CD4-positive, alpha-beta T cell treated with Interferon alpha-2 for 1 hour (primary cell): ENCODE measurements around the gene PLA2G7.
"Not testable (repeated sequence)": the region's sequence is repeated elsewhere in the genome, so short reads cannot be mapped to it uniquely, and the experiment has no call there.

ENCODE experiments used
- DNase-seq, 2 donors: peaks; one replicate each; pipeline ENCODE4 v3.0.0-alpha.2; 2020 to 2022

Gene PLA2G7

DNA sequence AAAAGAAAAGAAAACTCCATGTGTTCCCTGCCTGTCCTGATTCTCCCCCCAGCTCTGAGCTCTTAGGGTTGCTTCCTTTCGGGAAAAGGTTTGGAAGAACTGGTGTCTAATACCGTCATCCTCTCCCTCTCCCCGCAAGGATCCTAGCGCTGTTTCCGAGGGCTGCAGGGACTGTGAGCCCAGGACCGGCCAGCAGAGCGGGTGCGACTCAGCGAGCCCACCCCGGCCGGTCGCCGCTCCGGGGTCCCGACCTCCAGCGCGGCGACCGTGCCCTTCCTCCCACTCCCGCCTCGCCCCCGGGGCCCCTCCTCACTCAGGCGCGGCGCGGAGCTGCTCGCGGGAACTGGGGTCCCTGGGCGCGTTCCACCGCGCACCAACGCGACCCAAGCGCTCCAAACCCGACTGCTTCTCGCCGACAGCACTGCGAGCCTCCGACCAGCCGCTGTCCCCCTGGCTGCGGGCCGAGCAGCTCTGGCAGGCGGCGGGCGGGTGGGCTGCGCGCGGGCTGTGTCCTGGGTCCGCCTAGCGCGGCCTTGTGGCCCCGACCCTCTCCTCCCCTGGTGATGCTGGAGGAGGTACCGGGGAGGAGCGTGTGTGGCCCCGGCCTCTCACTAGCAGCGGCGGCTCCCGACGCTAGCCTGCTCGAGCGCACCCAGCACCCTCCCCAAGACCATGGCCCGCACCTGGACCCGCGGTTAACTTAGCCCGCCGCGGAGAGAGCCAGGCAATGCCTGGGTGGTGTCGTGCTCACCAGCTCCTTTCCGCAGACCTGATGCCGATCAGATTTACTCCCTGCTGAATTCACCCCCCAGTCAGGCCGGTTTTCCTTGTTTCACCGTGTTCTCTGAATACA is at the start of gene PLA2G7:
Gene PLA2G7, minus strand, starts transcription at position 509 of the 853 bp plus-strand sequence. CDS start 12,484 bp downstream, outside the sequence.
- DNase-seq: peak in 1 of 2 donors; percentile 1

DNA sequence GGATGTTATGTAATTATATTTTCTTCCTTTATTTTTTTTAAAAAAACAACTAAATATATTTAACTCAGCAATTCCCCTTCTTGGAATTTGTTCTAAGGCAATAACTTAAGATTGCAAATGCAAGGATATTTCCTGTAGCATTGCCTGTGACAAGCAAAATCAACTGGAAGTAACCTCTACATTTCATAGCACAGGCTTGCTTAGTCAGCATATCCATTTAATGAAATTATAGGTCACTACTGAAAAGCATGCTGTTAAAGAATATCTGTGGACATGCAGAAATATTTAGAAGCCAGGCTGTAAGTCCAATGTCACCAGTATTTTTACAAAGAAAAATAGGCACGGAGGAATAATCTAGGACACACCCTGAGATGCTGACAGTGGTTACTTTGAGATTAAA is 49.4 kb upstream of the PLA2G7 start:
- DNase-seq: no peak

DNA sequence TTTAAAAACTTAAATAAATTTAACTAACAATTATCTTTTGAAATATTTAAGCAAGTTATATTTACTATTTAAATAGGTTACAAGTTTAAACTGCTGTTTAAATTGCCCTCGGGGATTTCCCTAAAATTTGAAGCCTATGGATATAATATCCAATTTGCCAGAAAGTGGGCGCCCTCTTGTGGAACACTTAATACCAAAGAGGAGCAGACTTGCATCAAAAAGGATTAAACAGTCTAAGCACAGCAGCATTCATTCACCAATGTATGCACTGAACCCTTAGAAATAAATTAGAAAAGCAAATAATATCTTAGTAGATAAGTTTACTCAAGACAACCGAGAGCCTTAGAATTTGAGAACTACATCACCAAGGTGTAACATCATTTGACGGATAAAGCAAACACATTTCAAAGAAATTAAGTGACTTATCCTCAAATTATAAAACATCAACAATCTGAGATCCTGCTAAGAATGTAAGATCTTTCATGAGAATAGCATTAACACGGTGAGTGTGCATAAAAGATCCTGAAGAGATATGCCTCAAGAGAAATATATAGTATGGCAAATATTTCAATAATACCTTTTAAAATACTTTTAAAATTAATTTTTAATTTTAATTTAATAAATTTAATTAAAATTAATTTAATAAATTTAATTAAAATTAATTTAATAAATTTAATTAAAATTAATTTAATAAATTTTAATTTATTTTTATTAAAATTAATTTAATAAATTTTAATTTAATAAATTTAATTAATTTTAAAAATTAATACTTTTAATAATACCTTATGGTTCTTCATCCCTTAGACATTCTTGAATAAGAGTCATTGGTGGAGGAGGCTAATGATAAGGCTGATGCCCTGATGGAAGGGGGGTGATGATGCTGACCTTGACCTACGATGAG is 46.6 kb upstream of the PLA2G7 start:
- peak; percentile 16 to 20 for DNase-seq

DNA sequence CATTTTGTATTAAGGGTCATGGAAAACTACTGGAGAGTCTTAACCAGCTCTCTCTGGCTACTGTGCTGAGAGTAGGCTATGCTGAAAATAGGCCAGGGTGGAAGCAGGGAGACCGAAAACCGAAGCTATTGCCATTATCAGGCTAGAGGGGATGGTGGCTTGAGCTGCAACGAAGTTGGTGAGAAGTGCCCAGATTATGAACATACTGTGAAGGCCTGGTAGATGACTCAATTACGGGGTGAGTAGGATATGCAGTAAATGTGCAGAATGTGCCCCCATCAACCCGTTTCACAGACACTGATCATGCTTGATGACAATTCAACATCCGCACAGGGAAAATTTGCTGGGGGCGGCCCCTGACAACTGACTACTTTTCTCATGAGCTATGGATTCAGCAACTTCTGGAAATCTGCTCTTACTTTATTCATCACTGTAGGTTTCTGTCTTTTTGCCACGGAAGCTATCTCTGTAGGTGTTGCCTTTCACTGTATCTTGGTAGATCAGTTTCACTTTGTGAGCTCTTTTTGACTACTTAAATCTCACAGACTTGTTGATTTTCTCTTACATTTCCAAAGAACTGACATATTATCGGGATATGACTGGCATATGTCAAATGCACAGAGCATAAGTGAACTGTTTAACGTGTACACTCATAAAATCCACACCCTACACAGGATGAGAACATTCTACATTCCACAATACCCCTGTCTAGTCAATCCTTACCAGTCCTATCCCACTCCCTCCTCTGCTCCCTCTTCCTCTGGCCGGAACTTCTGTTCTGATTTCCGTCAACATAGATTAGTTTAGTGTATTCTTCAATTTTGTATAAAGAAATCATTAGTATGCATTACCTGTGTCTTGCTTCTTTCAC is 42.5 kb upstream of the PLA2G7 start:
- no peak for DNase-seq

DNA sequence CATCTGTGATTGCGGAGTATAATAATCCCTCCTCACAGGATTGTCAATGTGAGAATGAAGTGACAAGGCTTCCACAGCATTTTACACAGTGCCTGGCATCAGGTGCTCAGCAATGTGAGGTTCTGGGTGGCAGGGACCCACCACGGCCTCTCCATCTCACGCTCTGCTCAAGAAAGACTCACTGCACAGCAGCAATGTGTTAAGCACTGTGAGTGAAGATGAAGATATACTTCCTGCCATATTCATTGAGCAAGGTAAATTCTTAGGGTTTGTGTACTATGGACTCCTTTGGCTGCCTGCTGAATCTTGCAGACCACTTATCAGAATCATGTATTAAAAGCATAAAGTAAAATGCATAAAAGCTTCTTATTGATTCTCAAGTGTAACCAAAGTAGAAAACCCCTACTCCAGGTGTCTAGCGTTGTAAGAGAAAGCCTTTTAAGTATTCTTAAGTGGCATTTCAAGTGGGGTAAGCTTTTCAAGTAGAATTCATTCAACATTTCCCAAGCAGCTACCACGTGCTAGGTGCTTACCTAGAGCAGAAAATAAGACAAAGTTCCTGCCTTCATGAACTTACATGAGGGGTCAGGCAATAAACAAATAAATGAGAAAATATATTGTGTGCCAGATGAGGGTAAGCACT is 41.0 kb upstream of the PLA2G7 start:
- no peak for DNase-seq

DNA sequence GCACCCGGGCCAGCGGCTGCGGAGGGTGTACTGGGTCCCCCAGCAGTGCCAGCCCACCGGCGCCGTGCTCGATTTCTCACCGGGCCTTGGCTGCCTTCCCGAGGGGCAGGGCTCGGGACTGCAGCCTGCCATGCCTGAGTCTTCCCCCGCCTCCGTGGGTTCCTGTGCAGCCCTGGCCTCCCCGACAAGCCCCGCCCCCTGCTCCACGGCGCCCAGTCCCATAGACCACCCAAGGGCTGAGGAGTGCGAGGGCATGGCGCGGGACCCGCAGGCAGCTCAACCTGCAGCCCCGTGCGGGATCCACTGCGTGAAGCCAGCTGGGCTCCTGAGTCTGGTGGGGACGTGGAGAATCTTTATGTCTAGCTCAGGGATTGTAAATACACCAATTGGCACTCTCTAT is 39.6 kb upstream of the PLA2G7 start:
- not testable (repeated sequence) for DNase-seq

DNA sequence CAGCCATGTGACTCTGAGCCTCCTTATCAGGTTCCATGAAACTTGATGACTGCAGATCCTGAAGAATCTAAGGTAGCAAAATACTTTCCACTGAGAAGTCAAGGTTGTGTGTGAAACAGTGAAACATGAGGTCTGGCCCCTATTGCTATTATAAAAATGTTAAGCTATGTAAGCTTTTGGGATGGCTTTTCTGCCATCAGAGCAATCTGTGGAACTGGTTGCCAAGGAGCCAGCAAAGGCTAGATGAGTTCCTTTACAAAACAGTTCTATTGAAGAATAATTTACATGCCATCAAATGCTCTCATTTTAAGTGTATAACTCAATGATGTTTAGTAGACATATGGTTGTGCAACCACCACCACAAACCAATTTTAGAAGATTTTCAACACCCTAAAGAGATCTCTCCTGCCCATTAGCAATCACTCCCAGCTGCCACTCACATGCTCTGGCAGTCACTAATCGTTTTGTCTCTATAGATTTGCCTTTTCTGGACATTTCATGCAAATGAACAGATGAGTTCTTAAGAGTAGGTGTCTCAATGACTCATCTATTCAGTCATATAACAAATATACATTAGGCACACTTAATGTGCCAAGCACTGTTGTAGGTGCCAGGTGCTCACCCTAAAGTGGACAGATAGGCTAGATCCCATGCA is 38.2 kb upstream of the PLA2G7 start:
- no peak for DNase-seq

DNA sequence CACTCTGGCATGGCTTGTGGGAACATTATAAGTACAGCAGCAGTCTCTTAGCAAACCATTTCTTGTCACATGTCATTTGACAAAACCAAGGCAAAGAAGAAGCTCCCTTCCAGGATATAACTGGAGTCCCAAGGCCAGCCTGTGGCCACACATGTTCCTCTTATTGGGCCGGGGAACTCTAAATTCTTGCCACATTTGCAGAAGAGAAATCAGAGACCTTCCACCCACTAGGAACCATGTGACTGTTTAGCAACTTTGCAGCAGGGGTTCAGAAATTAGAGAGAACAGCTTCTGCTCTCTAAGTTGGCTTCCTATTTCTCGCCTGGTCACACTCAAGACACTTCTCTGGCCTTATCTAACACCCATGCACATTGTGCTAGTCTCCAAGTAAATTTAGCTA is 37.6 kb upstream of the PLA2G7 start:
- peak; percentile 25 to 61 for DNase-seq

DNA sequence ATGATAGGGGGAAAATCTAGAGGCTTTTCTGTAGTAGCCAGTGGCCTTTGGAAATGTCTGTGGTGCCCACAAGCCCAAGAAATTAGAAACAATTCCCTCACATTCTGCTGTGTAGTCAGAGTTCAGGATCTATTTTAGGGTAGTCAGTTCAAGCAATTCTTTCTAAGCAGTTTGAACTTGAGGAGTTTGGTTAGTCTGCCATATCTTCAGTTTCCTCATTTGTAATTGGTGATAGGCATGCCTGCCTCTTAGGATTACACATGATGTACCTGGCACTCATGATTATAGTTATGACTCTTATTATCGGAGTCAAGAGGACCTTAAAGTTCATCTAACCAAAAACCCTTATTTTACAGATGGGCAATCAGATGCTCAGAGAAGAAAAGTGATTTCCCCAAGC is 36.8 kb upstream of the PLA2G7 start:
- DNase-seq: no peak

DNA sequence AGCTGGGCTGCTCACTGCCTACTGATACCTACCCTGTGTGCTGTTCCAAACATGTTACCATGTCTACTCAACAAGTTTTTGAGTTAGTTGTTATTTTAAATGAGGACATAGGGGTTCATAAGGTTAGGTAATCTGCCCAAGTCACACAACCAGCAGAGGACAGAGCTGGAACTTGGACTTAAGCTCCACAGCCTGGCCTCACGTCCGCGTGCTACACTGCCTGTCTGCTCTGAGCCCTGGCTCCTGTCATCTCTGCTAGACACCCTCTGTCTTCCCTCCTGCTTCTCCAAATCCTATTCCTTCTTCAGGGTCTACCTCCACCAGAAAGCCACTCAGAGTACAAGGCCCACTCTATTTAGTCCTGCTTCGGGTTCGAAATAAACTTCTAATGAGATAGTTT is 29.8 kb upstream of the PLA2G7 start:
- no peak for DNase-seq

DNA sequence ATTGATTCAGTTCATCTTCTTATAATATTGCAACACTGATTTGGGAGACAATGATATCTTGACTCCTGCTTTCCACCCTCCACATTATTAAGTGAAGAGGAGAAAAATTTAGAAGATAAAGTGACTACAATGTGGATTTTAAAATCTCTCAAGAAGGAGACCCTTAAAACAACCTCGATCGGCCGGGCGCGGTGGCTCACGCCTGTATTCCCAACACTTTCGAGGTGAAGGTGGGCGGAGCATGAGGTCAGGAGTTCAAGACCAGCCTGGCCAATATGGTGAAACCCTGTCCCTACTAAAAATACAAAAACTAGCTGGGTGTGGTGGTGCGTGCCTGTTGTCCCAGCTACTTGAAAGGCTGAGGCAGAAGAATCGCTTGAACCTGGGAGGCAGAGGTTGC is 29.1 kb upstream of the PLA2G7 start:
- DNase-seq: not testable (repeated sequence)

DNA sequence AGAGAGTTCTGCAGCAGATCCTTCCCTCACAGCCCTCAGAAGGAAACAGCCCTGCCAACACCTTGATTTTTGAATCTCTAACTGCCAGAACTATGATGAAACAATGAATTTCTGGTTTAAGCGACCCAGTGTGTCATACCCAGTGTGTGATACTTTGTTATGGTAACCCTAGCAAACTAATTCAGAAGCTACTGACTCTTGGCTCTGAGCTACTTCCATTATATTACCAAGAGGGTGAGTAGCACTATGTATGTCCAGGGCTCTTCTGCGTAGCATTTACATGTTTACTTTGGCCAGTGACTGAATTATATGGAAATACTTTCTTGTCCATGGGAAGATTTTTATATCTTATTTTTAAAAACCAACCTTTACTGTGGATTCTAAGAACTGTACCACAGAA is 28.3 kb upstream of the PLA2G7 start:
- no peak for DNase-seq

DNA sequence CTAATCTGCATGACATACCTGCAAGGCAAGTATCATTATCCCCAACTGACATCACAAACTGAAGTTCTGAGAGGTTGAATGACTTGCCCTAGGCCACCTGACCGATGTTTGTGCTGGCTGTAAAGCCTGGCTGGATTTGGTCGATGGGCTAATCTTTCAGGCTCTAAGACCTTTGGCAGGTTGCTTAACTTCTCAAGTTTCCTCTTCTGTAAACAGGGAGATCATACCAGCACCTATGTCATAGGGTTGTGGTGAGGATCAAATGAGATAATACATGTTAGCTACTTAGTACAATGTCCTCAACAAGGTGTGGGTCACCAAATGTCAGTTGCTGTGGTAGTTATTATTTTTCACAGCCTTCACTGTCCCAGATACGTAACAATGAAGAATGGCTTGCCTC is 25.8 kb upstream of the PLA2G7 start:
- DNase-seq: no peak

DNA sequence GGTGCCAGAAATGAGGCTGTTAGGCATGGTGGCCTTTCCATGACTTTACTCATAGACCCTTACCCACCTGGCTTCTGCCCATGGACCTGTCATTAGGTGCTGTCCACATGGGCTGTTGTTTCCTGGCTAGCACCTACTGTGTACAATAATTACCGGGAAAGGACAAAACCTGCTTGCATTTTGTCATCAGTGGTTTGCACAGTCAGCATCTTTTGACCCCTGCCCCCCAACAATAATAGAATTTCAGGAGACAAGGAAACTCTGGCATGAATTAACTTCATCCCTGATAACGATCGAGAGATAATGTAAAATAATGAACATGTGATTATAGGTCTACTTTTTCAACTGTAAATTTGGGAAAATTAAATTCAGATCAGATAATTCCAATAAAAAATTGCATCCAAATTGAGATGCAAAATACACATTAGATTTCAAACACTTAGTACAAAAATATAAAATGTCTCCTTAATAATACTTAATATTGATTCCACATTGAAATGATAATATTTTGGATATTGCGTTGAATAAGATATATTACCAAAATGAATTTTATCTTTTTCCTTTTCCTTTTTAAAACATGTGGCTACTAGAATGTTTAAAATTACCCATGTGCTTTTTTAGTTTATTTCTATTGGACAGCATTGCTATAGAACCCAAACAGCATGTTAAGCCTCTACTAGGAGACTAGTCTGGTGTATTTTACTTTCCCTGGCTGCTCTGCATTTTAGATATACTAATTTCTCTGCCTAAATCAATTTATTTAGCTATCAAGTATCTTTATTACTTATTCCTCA is 24.0 kb upstream of the PLA2G7 start:
- DNase-seq: no peak

DNA sequence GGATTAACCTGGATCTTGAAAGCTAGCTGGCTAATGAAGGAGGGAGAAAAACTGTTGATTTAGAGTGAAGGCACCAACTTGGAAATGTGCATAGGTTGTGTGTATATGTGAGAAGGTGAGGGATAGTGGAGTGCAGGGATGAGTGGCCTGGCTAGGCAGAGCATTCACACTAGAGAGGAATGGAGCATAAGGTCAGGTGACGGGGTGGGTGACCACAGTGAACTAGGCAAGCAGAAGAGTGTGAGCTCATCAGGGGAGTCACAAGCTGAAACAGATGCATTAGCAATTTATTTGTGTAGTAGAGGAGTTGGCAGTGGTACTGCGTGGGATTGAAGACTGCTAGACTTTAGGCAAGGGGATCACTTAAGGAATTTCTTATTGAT is 22.0 kb upstream of the PLA2G7 start:
- DNase-seq: no peak

DNA sequence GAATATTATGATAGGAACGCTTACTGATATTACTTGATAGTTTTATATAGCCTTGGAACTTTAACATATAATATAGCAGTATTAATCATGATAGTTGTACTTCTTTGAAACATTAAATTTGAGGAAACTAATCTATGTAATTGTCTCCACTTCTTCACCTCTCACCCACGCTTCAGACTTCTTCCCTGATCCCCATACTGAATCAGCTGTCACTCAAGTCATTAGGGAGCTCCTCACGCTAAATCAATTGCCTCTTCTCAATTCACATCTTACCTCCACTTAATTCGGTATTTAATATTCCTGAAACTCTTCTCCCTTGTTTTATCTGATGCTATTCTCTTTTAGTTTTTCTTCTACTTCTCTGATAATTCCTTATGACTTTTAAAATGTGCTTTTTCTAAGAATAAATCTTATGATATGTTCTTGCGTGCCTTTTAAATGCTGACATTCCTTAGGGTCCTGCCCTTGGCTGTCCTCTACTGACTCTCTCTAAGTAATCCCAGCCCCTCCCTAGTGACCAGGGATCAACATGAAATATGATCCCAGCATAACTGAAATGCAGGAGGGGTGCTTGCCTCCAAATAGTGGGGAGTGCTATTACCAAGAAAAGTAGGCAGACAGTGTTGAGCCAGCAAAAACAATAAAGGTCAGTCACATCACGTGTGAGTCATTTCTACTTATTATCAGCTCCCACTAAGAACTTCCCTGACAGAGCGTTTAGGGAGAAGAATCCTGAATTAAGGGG is 21.5 kb upstream of the PLA2G7 start:
- no peak for DNase-seq

DNA sequence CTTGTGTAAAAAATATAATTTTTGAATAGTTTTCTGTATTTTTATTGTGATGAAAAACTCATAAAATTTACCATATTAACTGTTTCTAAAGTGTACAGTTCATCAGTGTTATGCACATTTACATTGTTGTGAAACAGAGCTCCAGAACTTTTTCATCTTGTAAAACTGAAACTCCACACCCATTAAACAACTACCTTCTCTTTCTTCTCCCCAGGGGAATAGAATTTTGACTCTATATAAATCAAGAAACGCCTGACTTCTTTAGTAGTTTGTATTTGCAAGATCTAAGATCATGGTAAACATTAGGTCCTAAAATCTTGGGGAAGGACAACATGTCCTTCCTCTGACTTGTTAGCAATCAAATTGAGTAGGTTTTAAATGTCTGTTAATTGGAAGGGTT is 20.7 kb upstream of the PLA2G7 start:
- no peak for DNase-seq

DNA sequence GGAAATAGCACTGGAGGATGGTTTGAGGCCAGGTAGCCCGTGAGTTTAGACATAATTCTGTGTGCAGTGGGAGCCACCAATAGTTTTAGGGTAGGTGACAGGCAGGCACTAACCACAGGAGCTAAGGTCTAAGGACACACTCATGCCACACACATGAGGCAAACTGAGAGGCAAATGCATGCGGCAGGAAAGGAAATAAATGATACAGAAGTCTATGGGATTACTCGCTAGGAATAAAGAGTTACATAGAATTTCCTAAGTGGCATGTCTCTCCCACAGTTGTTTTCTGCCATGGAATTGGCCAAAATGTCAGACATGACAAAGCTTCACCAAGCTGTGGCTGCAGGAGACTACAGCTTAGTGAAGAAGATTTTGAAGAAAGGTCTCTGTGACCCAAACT is 16.5 kb upstream of the PLA2G7 start:
- DNase-seq: no peak

DNA sequence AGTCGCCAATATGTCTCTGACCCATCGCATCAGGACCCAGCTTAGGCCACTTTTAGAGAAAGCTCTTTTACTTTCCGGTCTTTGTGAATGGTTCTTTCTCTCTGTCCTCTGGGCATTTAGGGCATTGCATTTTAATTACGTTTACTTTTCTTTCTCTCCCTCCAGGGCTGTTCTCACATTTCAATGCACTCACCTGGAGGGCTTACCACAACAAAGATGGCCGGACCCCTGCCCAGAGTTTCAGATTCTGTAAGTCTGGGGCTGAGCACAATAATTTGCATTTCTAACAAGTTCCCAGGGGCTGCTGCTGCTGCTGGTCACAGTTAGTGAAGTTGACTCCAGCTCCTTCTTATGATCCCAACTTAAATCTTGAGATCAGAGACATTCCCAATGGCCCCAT is 14.6 kb upstream of the PLA2G7 start:
- DNase-seq: no peak

DNA sequence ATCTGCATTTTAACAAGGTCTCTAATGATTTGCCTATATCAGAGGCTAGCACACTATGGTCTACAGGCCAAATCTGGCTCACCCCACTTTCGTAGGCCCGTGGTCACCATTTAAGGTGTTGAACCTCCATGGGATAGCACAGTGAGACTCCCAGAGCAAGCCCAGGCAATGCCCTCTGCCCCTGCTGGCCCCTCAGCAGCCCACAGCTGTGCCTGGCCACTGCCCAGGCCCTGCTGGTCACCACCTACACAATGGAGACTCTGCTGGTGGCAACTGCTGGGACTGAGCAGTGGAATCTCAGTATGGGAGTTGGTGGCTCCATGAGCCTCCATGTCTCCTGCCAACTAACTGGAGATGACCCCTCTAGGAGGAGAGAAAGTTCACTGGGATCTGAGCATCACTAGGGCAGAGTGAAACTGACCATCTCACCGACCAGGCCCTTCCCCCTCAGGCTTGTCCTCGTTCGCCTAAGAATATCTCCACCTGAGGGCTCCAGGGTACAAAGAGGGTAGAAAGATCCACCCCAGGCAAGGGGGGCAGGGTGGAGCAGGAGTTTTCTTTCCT is 13.8 kb upstream of the PLA2G7 start:
- no peak for DNase-seq
